ENCODE measurements around the gene IL26.

Gene IL26

GRCh38 chr12:68162374-68162773, 63.2 kb downstream of the IL26 start:
- Histone ChIP-seq H3K9me3 (ENCODE audit: control insufficient read depth in 5 of 5, low read length in 5 of 5) (no peaks in the 10 kb centered on the region), H3K9ac (ENCODE audit: low read length in 5 of 5) (no peak overlapping the region), H3K27ac (ENCODE audit: low read depth, low read length) (no peak overlapping the region), H3K36me3 (ENCODE audit: control insufficient read depth in 5 of 5, insufficient read depth in 5 of 5, low read length in 5 of 5) (no peaks in the 10 kb centered on the region), H3K27me3 (ENCODE audit: control insufficient read depth in 5 of 5, insufficient read depth in 4 of 5, low read length in 5 of 5) (no peaks in the 10 kb centered on the region), H3K4me1 (ENCODE audit: control insufficient read depth in 5 of 5, insufficient read depth in 5 of 5, low read length in 5 of 5) (no peaks in the 10 kb centered on the region), H3K4me3 (ENCODE audit: low read depth in 1 of 5, low read length in 5 of 5) (no peak overlapping the region)

DNA sequence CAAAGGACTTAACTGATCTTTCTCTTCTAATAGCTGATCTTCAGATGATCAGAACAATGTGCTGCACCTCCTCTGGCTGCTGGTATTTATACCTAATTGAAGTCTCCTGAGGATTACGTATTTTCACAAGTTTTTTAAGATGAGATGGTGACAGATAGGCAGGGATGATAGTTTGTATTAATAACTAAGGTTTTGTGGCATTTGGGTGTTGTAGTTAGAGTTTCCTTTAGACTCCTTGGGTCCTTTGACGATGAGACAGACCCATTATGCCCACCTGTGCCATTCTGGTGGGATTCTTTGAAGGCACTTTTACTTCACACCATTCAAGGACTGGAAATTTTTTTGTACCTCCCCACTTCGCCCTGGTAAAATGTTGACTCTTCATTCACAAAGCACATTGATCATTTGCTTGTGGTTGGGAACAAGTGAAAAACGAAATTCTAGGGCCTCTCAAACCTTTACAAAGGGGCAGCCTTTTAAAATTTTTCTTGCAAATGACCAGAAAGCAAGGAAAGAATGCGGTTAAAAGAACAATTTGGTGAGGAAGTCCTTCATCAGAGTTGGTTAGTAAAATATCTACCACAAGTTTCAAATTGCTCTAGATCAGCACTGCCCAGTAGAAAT, 65.8 kb downstream of the IL26 start, which contains the start of gene IFNG:
Gene IFNG (minus strand): TSS at position 60 of the 624 bp plus-strand sequence. CDS start 125 bp downstream, outside the sequence.
- Histone ChIP-seq H3K27ac (ENCODE audit: low read depth, low read length) (no peak within 1 kb of the TSS), H3K9me3 (ENCODE audit: control insufficient read depth in 5 of 5, low read length in 5 of 5) (no peaks in the 10 kb centered on the region), H3K4me3 (ENCODE audit: low read depth in 1 of 5, low read length in 5 of 5) (no peak within 1 kb of the TSS), H3K9ac (ENCODE audit: low read length in 5 of 5) (no peak within 1 kb of the TSS), H3K4me1 (ENCODE audit: control insufficient read depth in 5 of 5, insufficient read depth in 5 of 5, low read length in 5 of 5) (no peaks in the 10 kb centered on the region), H3K36me3 (ENCODE audit: control insufficient read depth in 5 of 5, insufficient read depth in 5 of 5, low read length in 5 of 5) (no peaks in the 10 kb centered on the region), H3K27me3 (ENCODE audit: control insufficient read depth in 5 of 5, insufficient read depth in 4 of 5, low read length in 5 of 5) (no peaks in the 10 kb centered on the region)

DNA sequence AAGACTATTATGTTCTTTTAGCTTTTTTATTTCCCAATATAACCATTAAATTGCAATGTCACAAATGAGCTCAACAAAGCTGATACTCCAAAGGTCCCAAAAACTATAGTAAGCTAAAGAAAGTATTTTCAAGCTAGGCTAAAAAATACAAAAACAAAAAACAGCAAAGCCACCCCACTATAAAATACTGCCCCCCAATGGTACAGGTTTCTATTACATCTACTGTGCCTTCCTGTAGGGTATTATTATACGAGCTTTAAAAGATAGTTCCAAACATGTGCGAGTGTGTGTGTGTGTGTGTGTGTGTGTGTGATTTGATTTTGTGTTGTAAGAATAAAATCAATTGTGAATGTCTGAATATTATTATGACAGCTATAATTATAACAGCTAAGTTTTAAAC, 67.2 kb downstream of the IL26 start:
- H3K9ac ChIP-seq (ENCODE audit: low read length in 5 of 5), result no peak overlapping the region
- no peak overlapping the region for H3K27ac ChIP-seq (ENCODE audit: low read depth, low read length)
- H3K4me3 ChIP-seq (ENCODE audit: low read depth in 1 of 5, low read length in 5 of 5), result no peak overlapping the region
- no peaks in the 10 kb centered on the region for H3K9me3 ChIP-seq (ENCODE audit: control insufficient read depth in 5 of 5, low read length in 5 of 5)
- peaks cover 0 to 9% (median 0%) of the 10 kb centered on the region in 5 donors for H3K4me1 ChIP-seq (ENCODE audit: control insufficient read depth in 5 of 5, insufficient read depth in 5 of 5, low read length in 5 of 5)
- no peaks in the 10 kb centered on the region for H3K27me3 ChIP-seq (ENCODE audit: control insufficient read depth in 5 of 5, insufficient read depth in 4 of 5, low read length in 5 of 5)
- no peaks in the 10 kb centered on the region for H3K36me3 ChIP-seq (ENCODE audit: control insufficient read depth in 5 of 5, insufficient read depth in 5 of 5, low read length in 5 of 5)

GRCh38 chr12:68157380-68157779, 68.2 kb downstream of the IL26 start:
- H3K9ac ChIP-seq (ENCODE audit: low read length in 5 of 5), result no peak overlapping the region
- no peaks in the 10 kb centered on the region for H3K36me3 ChIP-seq (ENCODE audit: control insufficient read depth in 5 of 5, insufficient read depth in 5 of 5, low read length in 5 of 5)
- H3K4me1 ChIP-seq (ENCODE audit: control insufficient read depth in 5 of 5, insufficient read depth in 5 of 5, low read length in 5 of 5), result peaks cover 0 to 9% (median 0%) of the 10 kb centered on the region in 5 donors
- no peak overlapping the region for H3K27ac ChIP-seq (ENCODE audit: low read depth, low read length)
- no peak overlapping the region for H3K4me3 ChIP-seq (ENCODE audit: low read depth in 1 of 5, low read length in 5 of 5)
- H3K27me3 ChIP-seq (ENCODE audit: control insufficient read depth in 5 of 5, insufficient read depth in 4 of 5, low read length in 5 of 5), result peaks cover 0 to 2% (median 0%) of the 10 kb centered on the region in 5 donors
- H3K9me3 ChIP-seq (ENCODE audit: control insufficient read depth in 5 of 5, low read length in 5 of 5), result no peaks in the 10 kb centered on the region

DNA sequence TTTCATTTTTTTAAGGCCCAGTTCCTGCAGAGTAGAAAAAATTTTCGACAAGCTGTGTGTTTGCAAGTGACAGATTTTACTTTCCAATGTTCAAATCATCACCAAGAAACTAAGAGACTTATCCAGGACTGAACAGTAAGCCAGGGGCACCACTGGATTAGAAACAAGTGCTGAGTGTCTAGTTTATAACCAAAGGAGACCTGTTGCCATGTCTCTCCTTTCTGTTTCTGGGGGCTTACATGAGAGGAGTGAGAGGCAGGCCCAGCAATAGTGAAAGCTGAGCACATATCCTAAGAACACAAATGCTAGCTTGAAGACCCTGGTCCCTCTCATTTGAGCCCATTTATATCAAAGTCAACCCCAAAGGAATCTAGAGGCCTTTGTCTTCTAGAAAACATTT, 69.0 kb downstream of the IL26 start:
- Histone ChIP-seq H3K9me3 (ENCODE audit: control insufficient read depth in 5 of 5, low read length in 5 of 5) (no peaks in the 10 kb centered on the region), H3K4me1 (ENCODE audit: control insufficient read depth in 5 of 5, insufficient read depth in 5 of 5, low read length in 5 of 5) (peaks cover 0 to 9% (median 0%) of the 10 kb centered on the region in 5 donors), H3K27me3 (ENCODE audit: control insufficient read depth in 5 of 5, insufficient read depth in 4 of 5, low read length in 5 of 5) (peaks cover 0 to 4% (median 0%) of the 10 kb centered on the region in 5 donors), H3K36me3 (ENCODE audit: control insufficient read depth in 5 of 5, insufficient read depth in 5 of 5, low read length in 5 of 5) (no peaks in the 10 kb centered on the region), H3K27ac (ENCODE audit: low read depth, low read length) (no peak overlapping the region), H3K9ac (ENCODE audit: low read length in 5 of 5) (no peak overlapping the region), H3K4me3 (ENCODE audit: low read depth in 1 of 5, low read length in 5 of 5) (no peak overlapping the region)

DNA sequence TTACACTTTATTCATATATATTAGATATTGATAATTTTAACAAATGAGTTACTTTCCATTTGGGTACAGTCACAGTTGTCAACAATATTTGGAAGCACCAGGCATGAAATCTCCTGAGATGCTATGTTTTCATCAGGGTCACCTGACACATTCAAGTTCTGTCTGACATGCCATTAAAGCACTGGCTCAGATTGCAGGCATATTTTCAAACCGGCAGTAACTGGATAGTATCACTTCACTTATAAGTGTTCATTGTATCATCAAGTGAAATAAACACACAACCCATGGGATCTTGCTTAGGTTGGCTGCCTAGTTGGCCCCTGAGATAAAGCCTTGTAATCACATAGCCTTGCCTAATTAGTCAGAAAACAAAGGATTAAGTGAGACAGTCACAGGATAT, 70.8 kb downstream of the IL26 start:
- no peak overlapping the region for H3K27ac ChIP-seq (ENCODE audit: low read depth, low read length)
- H3K36me3 ChIP-seq (ENCODE audit: control insufficient read depth in 5 of 5, insufficient read depth in 5 of 5, low read length in 5 of 5), result no peaks in the 10 kb centered on the region
- H3K27me3 ChIP-seq (ENCODE audit: control insufficient read depth in 5 of 5, insufficient read depth in 4 of 5, low read length in 5 of 5), result peaks cover 0 to 4% (median 0%) of the 10 kb centered on the region in 5 donors
- no peak overlapping the region for H3K9ac ChIP-seq (ENCODE audit: low read length in 5 of 5)
- peaks cover 0 to 9% (median 0%) of the 10 kb centered on the region in 5 donors for H3K4me1 ChIP-seq (ENCODE audit: control insufficient read depth in 5 of 5, insufficient read depth in 5 of 5, low read length in 5 of 5)
- no peak overlapping the region for H3K4me3 ChIP-seq (ENCODE audit: low read depth in 1 of 5, low read length in 5 of 5)
- H3K9me3 ChIP-seq (ENCODE audit: control insufficient read depth in 5 of 5, low read length in 5 of 5), result no peaks in the 10 kb centered on the region
